SK-N-MC (cell line): Measurements from ENCODE around the gene PAFAH1B1.
A peak's percentile ranks its signal among the peaks of the same experiment; 100 is the strongest.

Experiments
- EZH2 ChIP-seq: fragments of 200-600 bp; sonication (generic); IDR thresholded peaks from one replicate; pipeline ENCODE4 v1.6.1; 2017; ENCODE audit warnings: antibody characterized with exemption
- FOXP2 ChIP-seq: optimal IDR thresholded peaks from 2 replicates; pipeline ENCODE3; 2011; ENCODE audit warnings: mild to moderate bottlenecking, moderate library complexity; ENCODE audit not compliant: insufficient read depth; ENCODE audit errors: extremely low read length, control extremely low read depth
- POLR2AphosphoS5 ChIP-seq: IDR thresholded peaks from 2 replicates; pipeline ENCODE4 v1.6.1; 2012; ENCODE audit warnings: mild to moderate bottlenecking, low read depth, low read length, borderline replicate concordance

DNA sequence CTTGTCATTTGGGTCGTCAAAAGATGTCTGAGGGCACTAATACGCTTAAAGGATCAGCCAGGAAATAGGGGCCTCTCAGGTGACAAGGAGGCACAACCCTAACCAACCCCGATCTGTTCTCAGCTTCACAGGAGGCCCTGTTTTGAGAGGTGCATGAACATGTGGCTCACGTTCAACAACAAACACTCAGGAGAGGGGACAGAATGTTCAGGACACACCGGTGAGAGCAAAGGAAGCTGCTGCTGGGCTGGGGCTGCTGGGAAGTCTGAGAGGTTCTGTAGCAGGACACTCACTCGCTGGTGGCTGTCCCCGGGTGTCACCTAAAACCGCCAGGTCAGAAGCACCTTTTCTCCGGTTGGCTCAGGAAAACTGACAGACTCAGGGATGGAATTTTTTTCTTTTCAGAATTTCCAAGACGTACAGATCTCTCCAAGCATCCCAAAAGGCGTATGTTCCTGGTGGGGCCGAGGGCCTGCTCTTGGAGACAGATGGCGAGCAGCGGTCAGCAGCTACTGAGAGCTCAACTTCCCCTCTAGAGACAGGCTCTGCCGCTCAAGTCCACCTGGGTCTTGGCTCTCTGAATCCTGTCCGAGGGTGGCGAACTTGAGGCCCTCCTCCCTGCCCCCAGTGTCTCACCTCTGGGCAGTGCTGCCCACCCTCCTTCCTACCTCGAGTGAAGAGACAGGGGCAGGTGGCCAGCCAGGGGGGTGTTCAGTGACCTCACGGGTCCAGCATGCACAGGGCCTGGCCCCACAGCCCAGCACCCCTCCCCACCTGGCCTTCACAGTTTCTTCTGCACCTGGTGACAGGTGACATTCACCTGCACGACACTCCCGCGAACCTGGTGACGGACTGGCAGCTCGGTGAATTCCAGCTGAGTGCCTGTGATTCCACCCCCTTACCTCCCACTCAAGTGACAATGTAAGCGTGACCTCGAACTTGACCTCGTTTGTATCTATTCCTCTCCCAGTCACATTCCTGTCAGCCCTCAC lies 95.2 kb downstream of the PAFAH1B1 start:
- no peak for TF ChIP-seq EZH2
- TF ChIP-seq POLR2AphosphoS5: peak; percentile 31; the same call in 1 of the 2 replicates
- no peak for TF ChIP-seq FOXP2
